Fibroblast of pulmonary artery (primary cell): ENCODE data around the gene COX4I1.

Source experiments
- DNase-seq: peaks from one replicate; pipeline ENCODE4 v3.0.0-alpha.2; 2010; ENCODE audit warnings: low read depth
- H3K4me3 ChIP-seq: replicated peaks from 2 replicates; pipeline ENCODE4 v1.5.1; 2011; ENCODE audit warnings: low read depth, mild to moderate bottlenecking, control low read depth, low read length, moderate library complexity
- TF ChIP-seq, protein P1 (sequence below): IDR thresholded peaks from 2 replicates; pipeline ENCODE4 v1.5.1; 2011; ENCODE audit warnings: mild to moderate bottlenecking, control low read depth, low read length, inconsistent platforms; ENCODE audit errors: missing control alignments

The COX4I1 gene

DNA sequence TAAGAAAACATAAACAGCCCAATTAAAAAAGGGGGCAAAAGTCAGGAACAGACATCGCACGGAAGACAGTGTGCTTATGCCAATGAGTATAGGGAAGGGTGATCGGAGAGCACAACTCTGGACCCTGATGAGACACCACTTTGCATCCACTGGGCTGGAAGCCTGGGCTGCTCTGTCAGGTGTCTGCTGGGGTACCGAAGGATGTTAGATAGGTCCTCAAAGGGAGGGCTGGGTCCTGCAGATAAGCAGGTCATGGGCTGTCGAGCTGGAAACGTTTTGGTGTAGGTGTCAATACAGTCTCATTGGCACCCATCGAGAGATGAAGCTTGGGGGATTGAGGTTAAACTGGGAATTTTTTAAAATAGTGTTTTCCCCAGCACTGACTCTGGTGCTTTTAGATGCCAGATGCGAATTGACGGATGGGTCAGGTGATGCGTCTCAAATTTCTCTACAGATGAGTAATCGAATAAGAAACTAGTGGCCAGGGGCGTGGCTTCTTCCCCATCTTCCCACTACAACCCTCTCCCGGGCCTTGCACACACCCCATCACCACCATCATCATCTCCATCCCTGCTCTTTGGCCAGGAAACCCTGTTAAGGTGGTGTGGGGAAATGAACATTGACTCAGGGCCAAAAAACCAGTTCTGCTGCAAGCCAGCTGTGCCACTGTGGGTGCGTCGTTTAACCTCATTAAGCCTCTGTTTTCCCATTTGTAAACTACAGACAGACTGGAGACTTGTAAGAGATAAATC is 51.7 kb downstream of the COX4I1 start:
- DNase-seq: no peak
- TF ChIP-seq, protein P1, sequence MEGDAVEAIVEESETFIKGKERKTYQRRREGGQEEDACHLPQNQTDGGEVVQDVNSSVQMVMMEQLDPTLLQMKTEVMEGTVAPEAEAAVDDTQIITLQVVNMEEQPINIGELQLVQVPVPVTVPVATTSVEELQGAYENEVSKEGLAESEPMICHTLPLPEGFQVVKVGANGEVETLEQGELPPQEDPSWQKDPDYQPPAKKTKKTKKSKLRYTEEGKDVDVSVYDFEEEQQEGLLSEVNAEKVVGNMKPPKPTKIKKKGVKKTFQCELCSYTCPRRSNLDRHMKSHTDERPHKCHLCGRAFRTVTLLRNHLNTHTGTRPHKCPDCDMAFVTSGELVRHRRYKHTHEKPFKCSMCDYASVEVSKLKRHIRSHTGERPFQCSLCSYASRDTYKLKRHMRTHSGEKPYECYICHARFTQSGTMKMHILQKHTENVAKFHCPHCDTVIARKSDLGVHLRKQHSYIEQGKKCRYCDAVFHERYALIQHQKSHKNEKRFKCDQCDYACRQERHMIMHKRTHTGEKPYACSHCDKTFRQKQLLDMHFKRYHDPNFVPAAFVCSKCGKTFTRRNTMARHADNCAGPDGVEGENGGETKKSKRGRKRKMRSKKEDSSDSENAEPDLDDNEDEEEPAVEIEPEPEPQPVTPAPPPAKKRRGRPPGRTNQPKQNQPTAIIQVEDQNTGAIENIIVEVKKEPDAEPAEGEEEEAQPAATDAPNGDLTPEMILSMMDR: no peak
- H3K4me3 ChIP-seq: no peak overlapping the region

DNA sequence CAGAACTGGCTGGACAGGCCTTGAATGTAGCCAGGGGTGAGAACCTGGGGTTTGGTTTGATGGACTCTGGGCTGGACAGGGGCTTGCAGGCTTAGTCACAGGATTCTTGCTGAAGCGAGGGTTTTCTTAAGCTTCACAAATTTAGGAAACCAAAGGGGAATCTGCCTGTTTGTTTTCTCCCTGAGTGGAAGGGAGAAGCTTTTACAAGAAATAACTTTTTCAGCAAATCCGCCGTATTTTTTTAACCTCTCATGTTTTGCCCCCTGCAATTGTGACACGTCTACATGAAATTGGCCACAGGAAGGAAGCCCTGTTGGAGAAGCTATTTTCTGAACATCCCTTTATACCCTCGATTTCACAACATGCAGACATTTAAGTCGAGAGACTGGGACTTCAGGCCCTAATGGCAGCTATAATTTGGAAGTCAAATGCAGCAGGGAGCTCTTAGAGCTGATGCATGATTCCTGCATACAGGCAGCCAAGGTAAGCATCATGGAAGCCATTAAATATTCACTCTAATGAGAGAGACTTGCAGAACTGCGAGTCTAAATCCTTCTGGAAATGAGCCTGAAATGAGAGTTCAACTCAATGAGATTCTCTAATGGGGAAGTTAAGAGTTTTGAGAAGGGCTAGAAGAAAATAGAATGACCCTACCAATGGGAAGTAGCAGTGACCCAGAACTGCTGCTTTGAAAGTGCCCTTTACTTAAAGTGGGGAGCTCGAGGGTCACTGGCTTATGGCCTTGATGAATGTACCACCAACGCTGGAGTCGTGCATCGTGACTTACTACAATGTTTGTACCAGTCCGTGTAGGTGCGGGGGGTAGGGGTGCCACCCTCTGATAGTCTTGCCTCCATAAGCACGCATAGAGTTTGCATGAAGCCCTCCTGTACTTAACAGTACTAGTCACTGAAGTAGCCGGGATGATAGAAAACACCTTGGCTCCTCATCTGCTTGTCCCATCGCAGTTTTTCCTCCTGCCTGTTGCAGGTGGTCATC is 54.4 kb downstream of the COX4I1 start:
- H3K4me3 ChIP-seq: no peak overlapping the region
- TF ChIP-seq, protein P1: no peak
- no peak for DNase-seq

- TF ChIP-seq, protein P1: no peak
- DNase-seq: no peak
- no peak overlapping the region for H3K4me3 ChIP-seq
Measured at GRCh38 chr16:85854935-85855334, 55.4 kb downstream of the COX4I1 start.

DNA sequence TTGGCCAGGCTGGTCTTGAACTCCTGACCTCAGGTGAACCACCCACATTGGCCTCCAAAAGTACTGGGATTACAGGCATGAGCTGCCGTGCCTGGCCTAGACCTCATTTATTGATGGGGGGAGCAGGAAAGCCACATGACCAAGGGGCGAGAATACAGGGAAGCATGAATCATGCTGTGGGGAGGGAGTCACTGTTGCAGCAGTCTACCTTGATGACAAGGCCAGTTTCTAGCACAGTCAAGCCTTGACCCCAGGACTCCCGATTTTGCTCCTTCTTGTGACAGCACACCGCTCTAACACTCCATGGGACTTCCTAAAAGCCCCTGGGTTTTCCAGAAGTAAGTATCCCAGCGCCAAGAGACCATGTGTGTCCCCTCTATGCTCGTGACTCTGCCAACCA is 56.6 kb downstream of the COX4I1 start:
- no peak for DNase-seq
- no peak overlapping the region for H3K4me3 ChIP-seq
- TF ChIP-seq, protein P1: no peak

DNA sequence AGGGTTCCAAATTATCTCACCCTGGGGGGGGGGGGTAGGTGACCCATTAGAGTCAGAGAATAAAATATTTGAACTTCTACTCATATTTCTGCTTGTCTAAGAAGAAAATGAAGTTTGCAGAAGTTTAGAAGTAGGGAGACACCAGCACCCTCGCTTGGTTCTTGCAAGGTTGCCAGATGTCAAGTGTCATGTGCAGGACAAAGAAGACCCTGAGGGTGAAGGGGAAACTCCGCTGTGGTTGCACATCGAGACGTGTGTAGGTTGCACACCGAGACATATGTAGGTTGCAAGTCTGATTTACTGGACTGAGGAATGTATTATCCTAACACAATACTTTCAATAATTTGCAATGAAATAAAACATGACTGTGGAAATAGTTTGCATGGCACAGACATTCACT is 57.1 kb downstream of the COX4I1 start:
- TF ChIP-seq, protein P1: no peak
- no peak overlapping the region for H3K4me3 ChIP-seq
- DNase-seq: no peak
